Transverse colon (tissue), 4 donors: Measurements from ENCODE around the gene PARL.

Source experiments
- CTCF ChIP-seq, 5 experiments: fragments of 200-600 bp in 3 of 5; fragments of 450-650 bp in 2 of 5; sonication (generic) in 3 of 5; IDR thresholded peaks; 1 replicate in 2 of 5; 2 replicates in 3 of 5; pipeline ENCODE4 v1.5.1; 2016 to 2017; ENCODE audit warnings: antibody characterized with exemption in 5 of 5, inconsistent platforms in 3 of 5, mild to moderate bottlenecking in 2 of 5, moderate library complexity in 1 of 5
- EP300 ChIP-seq: sonication (generic); formaldehyde crosslinking; IDR thresholded peaks from one replicate; pipeline ENCODE4 v1.6.1; 2017; ENCODE audit warnings: antibody characterized with exemption, low read depth
- POLR2A ChIP-seq: fragments of 450-650 bp; IDR thresholded peaks from one replicate; pipeline ENCODE4 v1.6.1; 2016; ENCODE audit warnings: antibody characterized with exemption, mild to moderate bottlenecking, moderate library complexity
- POLR2AphosphoS5 ChIP-seq, 3 donors: sonication (generic); formaldehyde crosslinking; IDR thresholded peaks; one replicate each; pipeline ENCODE4 v1.6.1; 2016; ENCODE audit warnings: antibody characterized with exemption in 3 of 3

DNA sequence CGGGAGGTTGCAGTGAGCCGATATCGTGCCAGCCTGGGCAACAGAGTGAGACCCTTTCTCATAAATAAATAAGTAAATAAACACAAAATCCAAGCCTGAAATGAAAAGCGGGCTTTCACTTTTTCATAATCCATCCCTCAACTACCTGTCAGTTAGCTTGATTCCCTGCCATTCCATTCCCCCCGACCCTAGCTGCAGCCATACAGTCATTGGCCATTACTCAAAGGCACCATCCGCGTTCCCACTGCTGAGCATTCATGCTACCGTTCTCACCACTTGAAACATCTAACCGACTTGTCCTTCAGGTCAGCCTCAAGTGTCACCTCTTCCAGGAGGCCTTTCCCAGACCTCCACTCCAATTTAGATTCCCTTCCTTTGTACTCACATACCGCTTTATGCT lies 1.1 kb upstream of the PARL start:
- no peak for TF ChIP-seq CTCF (IDR thresholded peaks at IDR 0.05)
- TF ChIP-seq POLR2AphosphoS5 (IDR thresholded peaks at IDR 0.05), result no peak
- no peak for TF ChIP-seq EP300
- TF ChIP-seq POLR2A, result no peak
